ENCODE measurements around the gene SOX9.

GRCh38 chr17:72079700-72080099 lies 41.1 kb upstream of the SOX9 start:
- TF ChIP-seq, protein P1, sequence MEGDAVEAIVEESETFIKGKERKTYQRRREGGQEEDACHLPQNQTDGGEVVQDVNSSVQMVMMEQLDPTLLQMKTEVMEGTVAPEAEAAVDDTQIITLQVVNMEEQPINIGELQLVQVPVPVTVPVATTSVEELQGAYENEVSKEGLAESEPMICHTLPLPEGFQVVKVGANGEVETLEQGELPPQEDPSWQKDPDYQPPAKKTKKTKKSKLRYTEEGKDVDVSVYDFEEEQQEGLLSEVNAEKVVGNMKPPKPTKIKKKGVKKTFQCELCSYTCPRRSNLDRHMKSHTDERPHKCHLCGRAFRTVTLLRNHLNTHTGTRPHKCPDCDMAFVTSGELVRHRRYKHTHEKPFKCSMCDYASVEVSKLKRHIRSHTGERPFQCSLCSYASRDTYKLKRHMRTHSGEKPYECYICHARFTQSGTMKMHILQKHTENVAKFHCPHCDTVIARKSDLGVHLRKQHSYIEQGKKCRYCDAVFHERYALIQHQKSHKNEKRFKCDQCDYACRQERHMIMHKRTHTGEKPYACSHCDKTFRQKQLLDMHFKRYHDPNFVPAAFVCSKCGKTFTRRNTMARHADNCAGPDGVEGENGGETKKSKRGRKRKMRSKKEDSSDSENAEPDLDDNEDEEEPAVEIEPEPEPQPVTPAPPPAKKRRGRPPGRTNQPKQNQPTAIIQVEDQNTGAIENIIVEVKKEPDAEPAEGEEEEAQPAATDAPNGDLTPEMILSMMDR (IDR thresholded peaks at IDR 0.05), result no peak
- TF ChIP-seq POLR2A (IDR thresholded peaks at IDR 0.05), result no peak

Measured in lower leg skin (tissue), 3 donors.